Activated B cell treated with CpG ODN at 0.5 μM for 24 hours (primary cell): ENCODE results near the gene GRM3. TPM values are rescaled to one million over a fixed set of nuclear protein-coding genes. Genes with fewer than 3 reads are reported as not detected.

ENCODE experiments used
- ATAC-seq: fragments of 200-7000 bp; cut with Tn5 transposase; one replicate; pipeline ENCODE4 v1.10.0; 2021; ENCODE audit warnings: low read depth, mild to moderate bottlenecking, moderate library complexity
- CTCF ChIA-PET: fragments of 350-600 bp; sonication (Branson Sonifier 250); formaldehyde crosslinking; loops from one replicate; lab custom pipeline; 2021; ENCODE audit warnings: antibody characterized with exemption; lab: Charles Lee
- POLR2A ChIA-PET: fragments of 350-600 bp; sonication (Branson Sonifier 250); formaldehyde crosslinking; loops from one replicate; lab custom pipeline; 2021; ENCODE audit warnings: antibody characterized with exemption; lab: Charles Lee
- DNase-seq: peaks from one replicate; pipeline ENCODE4 v3.0.0; 2022
- H3K27ac Mint-ChIP-seq: one replicate; pipeline ENCODE4 v1.8.0; 2020; ENCODE audit warnings: mixed read lengths
- H3K27me3 Mint-ChIP-seq: one replicate; pipeline ENCODE4 v1.8.0; 2021; ENCODE audit warnings: mixed read lengths
- H3K36me3 Mint-ChIP-seq: one replicate; pipeline ENCODE4 v1.8.0; 2021; ENCODE audit warnings: low read depth, mixed read lengths
- H3K4me1 Mint-ChIP-seq: one replicate; pipeline ENCODE4 v1.8.0; 2021; ENCODE audit warnings: mixed read lengths
- H3K4me3 Mint-ChIP-seq: one replicate; pipeline ENCODE4 v1.8.0; 2020; ENCODE audit warnings: mild to moderate bottlenecking, mixed read lengths
- H3K9me3 Mint-ChIP-seq: one replicate; pipeline ENCODE4 v1.8.0; 2020; ENCODE audit warnings: mixed read lengths
- intact Hi-C: fragments of 100-400 bp; cut with micrococcal nuclease; formaldehyde crosslinking; loops from one replicate; pipeline ENCODE4 v1.15.1; 2024
- total RNA-seq: library from RNA; stranded (reverse); gene quantifications from 2 replicates; pipeline ENCODE4 v1.2.3, GENCODE V29; 2022
- TF ChIP-seq, protein P1 (sequence below): fragments of 200-600 bp; IDR thresholded peaks from one replicate; pipeline ENCODE4 v1.8.0; 2022; ENCODE audit warnings: antibody characterized with exemption, mild to moderate bottlenecking

Gene GRM3
- total RNA-seq, 1 donor from 2014 or later, result not detected

GRCh38 chr7:86644282-86645224 is 844 bp downstream of the GRM3 start:
- POLR2A ChIA-PET, result no interaction called here
- Mint-ChIP-seq H3K4me1 (no peaks in the 10 kb centered on the region), H3K4me3 (no peak overlapping the region), H3K27ac (no peak overlapping the region), H3K27me3 (peaks cover 20% of the 10 kb centered on the region), H3K9me3 (no peaks in the 10 kb centered on the region), H3K36me3 (no peaks in the 10 kb centered on the region)
- CTCF ChIA-PET, result no interaction called here
- ATAC-seq (no peak), DNase-seq (no peak)
- intact Hi-C loops, result no loop called here
- TF ChIP-seq, protein P1, sequence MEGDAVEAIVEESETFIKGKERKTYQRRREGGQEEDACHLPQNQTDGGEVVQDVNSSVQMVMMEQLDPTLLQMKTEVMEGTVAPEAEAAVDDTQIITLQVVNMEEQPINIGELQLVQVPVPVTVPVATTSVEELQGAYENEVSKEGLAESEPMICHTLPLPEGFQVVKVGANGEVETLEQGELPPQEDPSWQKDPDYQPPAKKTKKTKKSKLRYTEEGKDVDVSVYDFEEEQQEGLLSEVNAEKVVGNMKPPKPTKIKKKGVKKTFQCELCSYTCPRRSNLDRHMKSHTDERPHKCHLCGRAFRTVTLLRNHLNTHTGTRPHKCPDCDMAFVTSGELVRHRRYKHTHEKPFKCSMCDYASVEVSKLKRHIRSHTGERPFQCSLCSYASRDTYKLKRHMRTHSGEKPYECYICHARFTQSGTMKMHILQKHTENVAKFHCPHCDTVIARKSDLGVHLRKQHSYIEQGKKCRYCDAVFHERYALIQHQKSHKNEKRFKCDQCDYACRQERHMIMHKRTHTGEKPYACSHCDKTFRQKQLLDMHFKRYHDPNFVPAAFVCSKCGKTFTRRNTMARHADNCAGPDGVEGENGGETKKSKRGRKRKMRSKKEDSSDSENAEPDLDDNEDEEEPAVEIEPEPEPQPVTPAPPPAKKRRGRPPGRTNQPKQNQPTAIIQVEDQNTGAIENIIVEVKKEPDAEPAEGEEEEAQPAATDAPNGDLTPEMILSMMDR, result no peak

DNA sequence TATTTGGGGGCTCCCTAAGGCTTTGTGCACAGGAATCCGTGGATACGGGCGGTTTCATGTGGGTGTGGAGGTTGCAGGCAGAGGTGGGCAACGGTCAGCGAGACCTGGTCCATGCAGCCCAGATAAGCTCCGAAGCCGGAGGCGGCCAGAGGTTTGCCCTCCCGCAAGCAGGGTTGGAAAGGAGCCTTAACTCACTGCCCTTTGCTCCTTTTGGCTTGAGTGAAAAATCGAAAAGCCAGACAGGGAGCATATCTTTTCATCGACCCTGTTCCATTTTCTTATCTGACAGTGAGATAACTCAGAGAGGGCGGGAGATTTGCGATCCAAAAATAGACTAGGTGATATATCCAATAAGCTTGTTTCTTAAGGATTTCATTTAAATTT is 1.5 kb downstream of the GRM3 start:
- H3K27ac Mint-ChIP-seq, result no peak overlapping the region
- intact Hi-C loops, result no loop called here
- peaks cover 20% of the 10 kb centered on the region for H3K27me3 Mint-ChIP-seq
- H3K36me3 Mint-ChIP-seq, result no peaks in the 10 kb centered on the region
- no peak overlapping the region for H3K4me3 Mint-ChIP-seq
- H3K4me1 Mint-ChIP-seq, result no peaks in the 10 kb centered on the region
- ATAC-seq, result no peak
- POLR2A ChIA-PET, result no interaction called here
- H3K9me3 Mint-ChIP-seq, result no peaks in the 10 kb centered on the region
- no peak for DNase-seq
- TF ChIP-seq, protein P1, result no peak
- CTCF ChIA-PET, result no interaction called here

DNA sequence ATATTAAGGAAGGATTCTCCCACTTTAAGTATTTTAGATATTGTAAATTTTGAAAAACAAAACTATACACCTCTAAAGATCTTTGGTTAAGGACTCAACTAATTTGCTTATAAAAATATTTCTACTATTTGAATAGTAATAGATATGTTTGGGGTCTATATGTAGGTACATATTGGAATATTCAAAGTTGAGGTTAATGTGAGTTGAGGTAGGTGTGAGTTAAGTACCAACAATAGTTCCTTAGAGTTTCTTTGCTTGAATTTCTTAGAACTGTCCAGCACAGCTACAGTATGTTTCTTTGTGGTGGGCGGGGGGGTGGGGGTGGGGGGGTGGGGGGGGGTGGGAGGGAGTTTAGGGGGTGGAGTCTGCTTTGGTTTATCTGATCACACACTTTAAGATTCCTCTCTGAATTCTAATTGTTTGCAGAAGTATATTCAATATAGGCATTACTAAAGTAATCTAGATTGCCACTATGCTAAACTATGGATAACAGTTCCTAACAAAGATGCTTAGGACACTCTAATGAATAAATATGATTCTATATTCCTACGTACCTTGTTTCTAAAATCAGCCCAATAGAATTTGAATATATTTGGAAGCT is 2.1 kb downstream of the GRM3 start:
- POLR2A ChIA-PET, result no interaction called here
- TF ChIP-seq, protein P1, result no peak
- no peak for DNase-seq
- Mint-ChIP-seq H3K36me3 (no peaks in the 10 kb centered on the region), H3K27ac (no peak overlapping the region), H3K27me3 (peaks cover 20% of the 10 kb centered on the region), H3K4me3 (no peak overlapping the region), H3K4me1 (no peaks in the 10 kb centered on the region), H3K9me3 (no peaks in the 10 kb centered on the region)
- intact Hi-C loops, result no loop called here
- no peak for ATAC-seq
- CTCF ChIA-PET, result no interaction called here

DNA sequence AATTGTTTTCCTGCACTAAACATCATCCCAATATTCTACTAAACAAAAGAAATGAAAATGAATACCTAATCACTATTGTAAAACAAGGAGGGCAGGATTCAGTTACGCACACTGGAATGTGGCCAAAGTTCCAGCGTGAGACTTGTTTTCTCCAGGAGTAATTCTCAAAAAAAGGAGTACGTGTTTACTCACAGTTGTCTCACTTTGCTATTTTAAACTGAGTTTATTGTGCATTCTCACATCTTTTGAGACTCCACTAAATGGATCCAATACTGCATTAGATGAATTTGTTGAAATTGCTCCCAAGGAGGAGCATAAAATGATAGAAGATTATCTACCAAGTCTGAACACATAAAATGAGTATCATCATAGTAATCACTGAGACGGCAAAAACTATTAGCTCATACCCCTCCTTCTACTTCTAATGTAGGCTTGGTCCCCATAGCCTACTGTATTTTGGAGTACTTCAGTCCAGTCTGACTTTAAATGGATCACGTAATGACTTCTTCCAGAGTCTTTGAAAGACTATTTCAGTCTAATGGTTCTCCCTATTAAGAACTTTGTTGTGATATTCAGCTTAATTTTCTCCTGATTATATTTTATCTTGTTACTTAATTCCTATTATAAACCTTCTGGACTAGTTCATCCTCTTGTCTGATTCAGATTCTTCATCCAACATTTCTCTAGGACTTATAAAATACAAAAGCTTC is 3.8 kb downstream of the GRM3 start:
- DNase-seq (no peak), ATAC-seq (no peak)
- Mint-ChIP-seq H3K4me1 (no peaks in the 10 kb centered on the region), H3K9me3 (no peaks in the 10 kb centered on the region), H3K27me3 (peaks cover 19% of the 10 kb centered on the region), H3K27ac (no peak overlapping the region), H3K4me3 (no peak overlapping the region), H3K36me3 (no peaks in the 10 kb centered on the region)
- ChIA-PET CTCF (no interaction called here), POLR2A (no interaction called here)
- TF ChIP-seq, protein P1, result no peak
- intact Hi-C loops, result no loop called here

DNA sequence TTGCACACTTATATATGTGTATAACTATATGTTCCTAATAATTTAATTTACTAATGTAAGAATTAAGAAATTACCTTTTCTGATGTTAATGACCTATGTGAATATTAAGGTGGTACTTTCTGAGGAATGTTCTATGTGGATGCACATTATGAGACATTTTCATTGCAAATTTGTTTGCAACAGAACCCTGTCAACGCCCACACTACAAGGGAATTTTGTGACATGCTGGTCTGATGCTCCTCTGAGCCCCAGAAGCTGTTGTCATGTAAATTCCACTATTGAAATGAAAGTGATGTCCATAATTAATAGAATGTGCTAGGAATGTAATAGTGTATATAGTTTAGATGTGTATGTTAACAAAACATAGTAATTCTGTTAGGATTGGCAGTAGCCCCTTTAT is 4.5 kb downstream of the GRM3 start:
- intact Hi-C loops, result no loop called here
- H3K4me1 Mint-ChIP-seq, result no peaks in the 10 kb centered on the region
- H3K36me3 Mint-ChIP-seq, result no peaks in the 10 kb centered on the region
- no peak for DNase-seq
- POLR2A ChIA-PET, result no interaction called here
- no peak overlapping the region for H3K4me3 Mint-ChIP-seq
- CTCF ChIA-PET, result no interaction called here
- peaks cover 19% of the 10 kb centered on the region for H3K27me3 Mint-ChIP-seq
- TF ChIP-seq, protein P1, result no peak
- H3K9me3 Mint-ChIP-seq, result no peaks in the 10 kb centered on the region
- no peak for ATAC-seq
- no peak overlapping the region for H3K27ac Mint-ChIP-seq
